ENCODE data around the gene TINCR.

Gene TINCR

DNA sequence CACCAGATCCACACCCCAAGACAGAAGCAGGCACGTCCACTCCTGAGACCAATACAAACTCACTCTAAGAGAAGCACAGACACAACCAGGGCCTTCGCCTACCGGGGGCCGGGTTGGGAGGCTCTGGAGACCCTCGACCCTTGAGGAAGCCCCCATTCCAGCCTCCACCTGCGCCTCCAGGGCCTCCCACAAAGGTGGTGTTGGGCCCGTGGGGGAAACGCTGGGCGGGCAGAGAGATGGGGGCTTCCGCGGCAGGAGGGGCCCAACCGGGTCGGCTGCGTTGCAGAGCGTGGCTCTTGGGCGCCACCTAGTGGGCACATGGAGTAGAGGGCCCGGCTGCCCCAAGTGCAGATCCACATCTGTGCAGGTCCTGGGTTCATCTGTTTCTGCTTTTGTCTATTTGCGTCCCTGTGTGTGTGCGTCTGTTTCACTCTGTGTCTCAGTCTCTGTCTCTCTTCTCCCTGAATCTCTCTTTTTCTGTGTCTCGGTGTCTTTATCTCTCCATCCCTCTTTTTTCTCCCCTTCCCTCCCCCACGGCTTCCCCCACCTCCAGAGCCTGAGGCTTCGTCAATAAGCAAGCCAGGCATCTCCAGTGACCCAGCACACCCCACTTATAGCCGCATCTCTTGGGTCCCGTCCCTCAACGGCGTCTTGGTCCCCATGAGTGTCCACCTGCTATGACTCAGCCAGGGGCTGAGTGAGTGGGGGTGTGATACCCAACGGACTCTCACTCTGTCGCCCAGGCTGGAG, 10.5 kb upstream of the TINCR start:
- peaks cover 12% of the 10 kb centered on the region for H3K4me1 Mint-ChIP-seq
- H3K27me3 Mint-ChIP-seq, result no peaks in the 10 kb centered on the region
- no peaks in the 10 kb centered on the region for H3K9me3 Mint-ChIP-seq
- DNase-seq, result peak; percentile 68 to 73
- H3K4me3 Mint-ChIP-seq, result peak overlapping the region in 1 of 2 donors; percentile 9
- peak overlapping the region in 1 of 2 donors; percentile 37 for H3K27ac Mint-ChIP-seq
- peak; percentile 93 for ATAC-seq

DNA sequence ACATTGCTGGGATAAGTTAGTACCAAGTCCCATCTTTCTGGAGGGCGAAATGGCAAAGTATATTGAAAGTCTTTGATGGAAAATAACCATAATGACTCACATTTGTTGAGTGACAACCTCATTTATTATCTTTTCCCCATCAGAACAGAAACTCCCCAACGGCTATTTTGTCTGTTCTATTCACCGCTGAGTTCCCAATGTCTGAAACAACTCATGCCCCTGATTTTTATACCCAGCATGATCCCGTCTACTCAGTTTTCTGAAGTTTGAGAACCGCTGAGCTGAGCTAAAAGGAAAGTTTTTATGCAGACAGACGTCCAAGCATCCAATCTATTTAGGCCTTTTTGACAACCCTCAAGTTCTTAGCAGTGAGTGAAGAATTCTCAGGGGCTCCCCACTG, 7.8 kb upstream of the TINCR start:
- no peak for DNase-seq
- H3K4me3 Mint-ChIP-seq, result no peak overlapping the region
- H3K27me3 Mint-ChIP-seq, result no peaks in the 10 kb centered on the region
- H3K9me3 Mint-ChIP-seq, result no peaks in the 10 kb centered on the region
- no peak overlapping the region for H3K27ac Mint-ChIP-seq
- H3K4me1 Mint-ChIP-seq, result peaks cover 12% of the 10 kb centered on the region
- ATAC-seq, result no peak

DNA sequence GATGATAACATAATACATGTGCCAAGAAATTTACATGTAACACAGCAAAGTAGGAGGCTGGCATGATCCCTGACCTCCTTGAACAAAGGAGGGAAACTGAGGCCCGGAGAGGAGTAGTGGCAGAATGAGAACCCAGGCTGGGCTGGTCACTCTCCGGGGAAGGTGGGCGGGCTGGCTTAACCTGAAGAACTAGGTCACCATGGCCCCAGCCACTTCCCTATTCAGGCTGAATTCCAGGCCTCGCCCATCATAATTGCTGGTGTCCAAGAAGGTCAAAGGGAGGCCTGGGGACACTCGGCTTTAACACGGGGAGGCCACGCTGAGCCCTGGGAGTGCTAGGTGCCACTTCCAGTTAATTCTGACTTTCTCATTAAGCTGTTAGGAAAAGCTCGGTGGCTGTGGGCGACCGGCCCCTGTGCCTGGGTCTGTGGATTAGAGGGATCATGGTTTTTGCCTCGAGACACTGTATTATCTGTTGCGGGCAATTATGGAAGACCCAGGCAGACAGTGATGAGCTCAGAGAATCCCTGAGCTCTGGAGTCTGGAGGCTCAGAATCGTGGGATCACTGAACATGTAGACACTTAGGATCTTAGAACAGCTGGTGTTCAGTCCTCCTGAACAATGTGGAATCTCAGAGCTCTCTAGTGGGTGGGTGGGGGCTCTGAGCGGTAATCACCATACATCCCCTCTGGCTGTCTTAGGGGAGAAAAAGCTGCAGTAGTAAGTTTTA, 5.0 kb upstream of the TINCR start:
- Mint-ChIP-seq H3K27me3 (peaks cover 8% of the 10 kb centered on the region), H3K4me3 (no peak overlapping the region), H3K4me1 (peaks cover 2% of the 10 kb centered on the region), H3K27ac (no peak overlapping the region), H3K9me3 (no peaks in the 10 kb centered on the region)
- no peak for ATAC-seq
- no peak for DNase-seq

DNA sequence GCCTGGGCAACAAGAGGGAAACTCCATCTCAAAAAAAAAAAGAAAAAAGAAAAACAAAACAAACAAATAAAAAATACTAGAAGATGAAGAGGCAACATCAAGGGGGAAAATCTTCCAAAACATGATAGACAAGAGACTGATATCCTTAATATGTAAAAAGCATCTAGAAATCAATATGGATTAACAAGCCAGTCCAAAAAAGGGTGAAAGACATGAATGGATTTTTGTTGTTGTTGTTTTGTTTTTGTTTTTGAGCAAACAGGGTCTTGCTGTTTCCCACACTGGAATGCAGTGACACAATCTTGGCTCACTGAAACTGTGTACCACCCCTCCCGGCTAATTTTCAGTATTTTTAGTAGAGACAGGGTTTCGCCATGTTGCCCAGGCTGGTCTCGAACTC, 4.0 kb upstream of the TINCR start:
- DNase-seq (no peak), ATAC-seq (no peak)
- Mint-ChIP-seq H3K4me3 (no peak overlapping the region), H3K27ac (no peak overlapping the region), H3K9me3 (no peaks in the 10 kb centered on the region), H3K27me3 (peaks cover 8% of the 10 kb centered on the region), H3K4me1 (no peaks in the 10 kb centered on the region)

DNA sequence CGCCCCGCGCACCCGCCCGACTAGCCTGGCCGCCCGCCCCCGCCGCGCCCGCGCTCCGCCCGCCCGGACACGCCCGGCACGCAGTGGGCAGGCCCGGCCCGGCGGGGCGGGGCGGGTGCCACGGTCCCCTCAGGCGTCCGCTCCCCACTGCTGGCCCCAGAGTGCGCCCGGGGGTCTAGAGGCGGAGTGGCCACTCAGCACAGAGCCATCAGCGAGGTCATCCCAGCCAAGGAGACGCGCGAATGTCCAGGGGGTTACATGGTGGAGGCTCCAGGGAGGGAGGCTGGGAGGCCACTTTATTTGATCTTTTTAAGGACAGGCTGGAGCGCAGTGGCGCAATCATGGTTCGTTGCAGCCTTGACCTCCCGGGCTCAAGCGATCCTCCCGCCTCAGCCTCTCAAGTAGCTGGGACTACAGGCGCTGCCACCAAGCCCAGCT, 236 bp upstream of the TINCR start:
- ATAC-seq, result peak; percentile 45
- no peaks in the 10 kb centered on the region for H3K4me1 Mint-ChIP-seq

DNA sequence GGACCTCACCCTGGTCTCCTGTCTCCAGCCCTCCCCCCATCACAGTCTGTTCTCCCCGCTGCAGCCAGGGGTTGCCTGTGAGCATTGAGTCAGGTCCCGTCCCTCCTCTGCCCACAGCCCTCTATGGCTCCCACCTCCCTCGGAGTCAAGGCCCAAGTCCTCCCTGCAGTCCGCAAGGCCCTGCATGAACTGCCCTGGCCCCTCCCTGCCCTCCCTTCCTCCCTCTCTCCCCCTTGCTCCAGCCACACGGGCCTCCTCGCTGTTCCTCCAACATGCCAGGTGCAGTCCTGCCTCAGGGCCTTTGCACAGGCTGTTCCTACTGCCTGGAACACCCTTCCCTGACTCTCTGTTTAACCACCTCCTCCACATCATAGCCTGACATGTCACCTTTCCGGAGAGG, 2.8 kb downstream of the TINCR start:
- H3K9me3 Mint-ChIP-seq, result peaks cover 6 to 8% of the 10 kb centered on the region in 2 donors

More for the DNA sequence above, 236 bp upstream of the TINCR start:
- no peak for DNase-seq
- no peaks in the 10 kb centered on the region for H3K9me3 Mint-ChIP-seq
- no peak overlapping the region for H3K4me3 Mint-ChIP-seq
- peaks cover 13% of the 10 kb centered on the region for H3K27me3 Mint-ChIP-seq
- H3K27ac Mint-ChIP-seq, result no peak overlapping the region

DNA sequence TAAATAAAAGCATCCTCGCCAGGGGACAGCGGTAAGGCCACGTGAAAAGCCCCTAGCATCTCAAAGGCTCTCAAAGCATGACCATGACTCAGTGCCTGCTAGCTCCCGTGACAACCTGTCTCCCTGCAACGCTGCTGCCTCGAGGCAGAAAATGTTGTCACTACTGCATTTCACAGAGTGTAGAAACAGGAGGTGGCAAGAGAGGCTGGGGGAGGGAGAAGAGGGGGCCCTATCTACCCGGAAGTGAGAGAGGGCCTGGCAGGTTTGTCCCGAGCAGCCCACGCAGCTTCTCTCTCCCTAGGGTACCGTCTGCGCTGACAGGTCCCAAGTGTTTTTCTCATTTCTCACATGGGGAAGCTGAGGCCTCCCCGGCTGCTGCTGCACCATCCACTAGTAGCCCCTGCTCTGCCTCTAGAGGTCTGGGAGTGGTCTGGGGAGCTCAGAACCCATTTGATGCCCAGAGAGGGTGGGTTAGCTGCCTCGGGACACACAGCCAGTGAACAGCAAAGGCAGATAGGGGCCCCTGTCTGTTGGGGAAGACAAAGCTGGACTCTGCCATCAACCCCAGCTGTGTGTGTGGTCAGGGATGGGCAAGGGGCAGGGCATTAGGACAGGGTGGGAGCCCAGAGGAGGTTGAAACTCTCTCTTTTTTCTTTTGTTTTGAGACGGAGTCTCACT, 3.7 kb downstream of the TINCR start:
- H3K4me3 Mint-ChIP-seq, result no peak overlapping the region
- DNase-seq (no peak), ATAC-seq (no peak)
- no peaks in the 10 kb centered on the region for H3K4me1 Mint-ChIP-seq
- no peak overlapping the region for H3K27ac Mint-ChIP-seq
- peaks cover 6 to 8% of the 10 kb centered on the region in 2 donors for H3K9me3 Mint-ChIP-seq
- peaks cover 39% of the 10 kb centered on the region for H3K27me3 Mint-ChIP-seq

More for the DNA sequence above, 2.8 kb downstream of the TINCR start:
- no peak overlapping the region for H3K27ac Mint-ChIP-seq
- H3K4me1 Mint-ChIP-seq, result no peaks in the 10 kb centered on the region
- H3K27me3 Mint-ChIP-seq, result peaks cover 42% of the 10 kb centered on the region
- no peak for ATAC-seq
- no peak overlapping the region for H3K4me3 Mint-ChIP-seq
- no peak for DNase-seq

DNA sequence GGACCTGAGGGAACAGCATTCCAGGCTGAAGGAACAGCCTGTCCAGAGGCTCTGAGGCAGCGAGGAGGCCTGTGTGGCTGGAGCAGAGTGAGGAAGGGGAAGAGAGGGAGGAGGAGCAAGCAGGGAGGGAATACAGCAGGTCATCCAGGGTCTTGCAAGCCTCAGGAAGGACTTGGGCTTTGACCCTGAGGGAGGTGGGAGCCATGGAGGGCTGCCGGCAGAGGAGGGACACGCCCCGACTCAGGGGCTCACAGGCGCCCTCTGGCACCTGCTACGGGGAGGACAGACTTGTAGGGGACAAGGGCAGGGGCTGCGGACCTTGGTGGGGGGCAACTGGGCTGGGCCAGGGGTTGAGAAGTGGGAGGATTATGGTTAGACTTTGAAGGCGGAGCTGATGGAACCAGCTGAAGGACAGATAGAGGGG, 4.7 kb downstream of the TINCR start:
- Mint-ChIP-seq H3K4me1 (no peaks in the 10 kb centered on the region), H3K4me3 (no peak overlapping the region), H3K9me3 (peaks cover 6 to 8% of the 10 kb centered on the region in 2 donors), H3K27me3 (peaks cover 42% of the 10 kb centered on the region), H3K27ac (no peak overlapping the region)
- ATAC-seq (no peak), DNase-seq (no peak)

DNA sequence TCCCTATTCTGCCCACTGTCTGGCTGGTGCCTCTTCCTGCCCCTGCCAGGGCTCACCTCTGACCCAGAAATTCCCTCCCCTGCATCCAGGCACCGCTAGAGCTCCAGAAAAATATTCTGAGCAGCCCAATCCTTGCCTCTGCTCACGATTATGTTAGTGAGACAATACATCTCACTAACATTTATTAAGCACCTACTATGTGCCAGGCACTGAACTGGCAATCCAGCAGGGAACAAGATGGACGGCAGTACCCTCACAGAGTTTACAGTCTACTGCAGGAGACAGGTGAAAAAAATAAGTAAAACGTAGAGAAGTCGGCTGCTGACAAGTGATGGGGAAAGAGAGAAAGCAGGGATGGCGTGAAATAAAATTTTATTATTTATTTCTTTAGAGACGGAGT, 5.5 kb downstream of the TINCR start:
- peaks cover 6 to 8% of the 10 kb centered on the region in 2 donors for H3K9me3 Mint-ChIP-seq
- H3K4me3 Mint-ChIP-seq, result no peak overlapping the region
- H3K4me1 Mint-ChIP-seq, result no peaks in the 10 kb centered on the region
- H3K27me3 Mint-ChIP-seq, result peaks cover 42% of the 10 kb centered on the region
- DNase-seq (no peak), ATAC-seq (no peak)
- no peak overlapping the region for H3K27ac Mint-ChIP-seq

DNA sequence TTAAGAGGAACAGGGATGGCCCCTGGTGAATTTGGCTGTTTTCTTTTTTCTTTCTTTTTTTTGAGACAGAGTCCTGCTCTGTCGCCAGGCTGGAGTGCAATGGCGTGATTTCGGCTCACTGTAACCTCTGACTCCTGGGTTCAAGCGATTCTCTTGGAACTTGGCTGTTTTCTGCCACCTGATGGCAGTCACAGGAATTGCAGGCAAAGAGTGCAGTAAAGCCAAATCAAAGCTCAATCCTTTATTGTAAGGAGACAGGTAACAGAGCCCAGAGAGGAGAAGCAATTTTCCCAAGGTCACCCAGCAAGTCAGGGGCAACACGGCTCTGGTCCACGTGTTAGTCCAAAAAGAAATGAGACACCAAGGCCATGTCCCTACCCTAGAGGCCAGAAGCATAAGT, 6.2 kb downstream of the TINCR start:
- Mint-ChIP-seq H3K27me3 (peaks cover 48% of the 10 kb centered on the region), H3K4me1 (no peaks in the 10 kb centered on the region), H3K27ac (no peak overlapping the region), H3K9me3 (peaks cover 6 to 8% of the 10 kb centered on the region in 2 donors), H3K4me3 (no peak overlapping the region)
- DNase-seq, result no peak
- ATAC-seq, result no peak

DNA sequence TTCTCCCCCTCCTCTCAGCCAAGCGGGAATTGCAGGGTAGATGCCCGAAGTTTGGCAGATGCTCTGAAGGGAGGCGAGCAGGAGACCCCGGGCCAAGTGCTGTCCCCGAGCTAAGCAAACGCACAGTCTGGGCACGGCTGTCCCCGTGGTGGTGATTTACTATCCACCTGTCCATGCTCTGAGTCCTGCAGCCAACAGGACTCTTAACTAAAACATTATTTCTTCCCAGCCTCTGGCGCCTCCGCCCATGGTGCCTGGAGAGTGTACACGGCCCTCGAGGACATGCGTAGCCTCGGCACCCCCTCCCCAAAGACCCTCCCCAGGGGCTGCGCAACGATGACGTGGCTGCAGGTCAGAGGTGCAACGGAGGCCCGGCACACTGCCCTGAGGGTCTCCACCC, 7.6 kb downstream of the TINCR start:
- no peak for ATAC-seq
- peaks cover 6 to 8% of the 10 kb centered on the region in 2 donors for H3K9me3 Mint-ChIP-seq
- H3K4me3 Mint-ChIP-seq, result no peak overlapping the region
- H3K27me3 Mint-ChIP-seq, result peaks cover 50% of the 10 kb centered on the region
- no peak for DNase-seq
- peak overlapping the region in 1 of 2 donors; percentile 5 for H3K27ac Mint-ChIP-seq
- no peaks in the 10 kb centered on the region for H3K4me1 Mint-ChIP-seq

DNA sequence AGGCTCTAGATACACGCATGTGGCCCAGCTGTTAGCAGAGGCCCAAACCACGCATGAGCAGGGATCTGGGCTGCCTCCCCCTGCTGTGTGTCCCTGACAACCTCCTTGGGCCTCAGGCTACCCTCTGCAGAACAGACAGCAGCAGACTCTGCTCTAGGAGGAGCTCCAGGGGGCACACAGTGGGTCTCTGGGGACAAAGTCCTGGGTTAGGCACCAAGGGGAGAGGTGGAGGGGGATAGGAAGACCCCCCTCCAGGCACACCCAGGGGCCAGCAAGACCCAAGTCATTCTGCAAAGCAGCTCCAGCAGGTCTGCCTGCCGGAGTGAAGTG, 8.0 kb downstream of the TINCR start:
- Mint-ChIP-seq H3K4me3 (no peak overlapping the region), H3K4me1 (no peaks in the 10 kb centered on the region), H3K27me3 (peaks cover 50% of the 10 kb centered on the region), H3K9me3 (peaks cover 6 to 8% of the 10 kb centered on the region in 2 donors), H3K27ac (no peak overlapping the region)
- DNase-seq (no peak), ATAC-seq (no peak)

DNA sequence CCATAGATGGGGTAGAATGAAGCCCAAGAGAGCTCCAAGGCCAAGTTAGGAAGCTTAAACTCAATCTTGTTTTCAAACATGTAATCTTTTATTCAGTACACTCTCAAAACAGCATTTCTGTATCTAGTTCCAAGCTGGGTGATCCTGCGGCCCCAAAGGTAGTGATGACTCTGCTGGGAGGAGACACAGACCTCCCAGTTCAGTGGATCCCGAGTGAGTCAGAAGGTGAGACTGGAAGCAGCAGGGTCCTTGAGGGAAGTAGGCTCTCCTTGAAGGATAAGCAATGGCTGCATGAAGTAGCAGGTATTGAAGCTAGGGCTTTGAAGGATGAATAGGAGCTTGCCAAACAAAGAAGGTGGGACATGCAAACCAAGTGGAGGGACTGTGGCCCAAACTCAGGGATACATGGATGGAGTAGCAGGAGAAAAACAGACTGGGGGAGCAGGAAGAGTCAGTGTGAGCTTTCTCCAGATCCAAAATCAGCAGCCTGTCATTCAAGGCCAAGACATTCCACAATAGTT, 9.6 kb downstream of the TINCR start:
- Mint-ChIP-seq H3K9me3 (peaks cover 6 to 8% of the 10 kb centered on the region in 2 donors), H3K27ac (peak overlapping the region in 1 of 2 donors; percentile 2), H3K4me3 (no peak overlapping the region), H3K27me3 (peaks cover 47% of the 10 kb centered on the region), H3K4me1 (no peaks in the 10 kb centered on the region)
- ATAC-seq, result no peak
- no peak for DNase-seq

DNA sequence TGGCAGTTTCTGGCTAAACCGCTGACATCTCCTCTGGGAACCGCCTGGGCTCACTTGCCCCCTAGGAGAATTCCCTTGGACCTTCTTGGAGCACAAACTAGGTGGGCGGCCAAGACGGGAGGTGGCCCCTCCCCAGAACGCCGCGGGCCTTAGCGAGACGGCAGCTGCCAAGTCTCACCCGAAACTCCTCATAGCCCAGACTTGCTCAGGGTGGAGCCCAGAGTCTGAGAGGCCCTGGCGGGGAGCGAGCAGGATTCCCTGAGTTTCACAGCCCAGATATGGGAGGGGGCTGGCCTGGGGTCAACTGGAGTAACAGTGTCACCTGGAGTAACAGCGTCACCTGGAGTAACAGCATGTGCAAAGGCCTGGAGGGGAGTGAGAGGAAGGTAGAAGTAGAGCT, 10.1 kb downstream of the TINCR start:
- DNase-seq, result no peak
- no peak overlapping the region for H3K27ac Mint-ChIP-seq
- peaks cover 6 to 8% of the 10 kb centered on the region in 2 donors for H3K9me3 Mint-ChIP-seq

DNA sequence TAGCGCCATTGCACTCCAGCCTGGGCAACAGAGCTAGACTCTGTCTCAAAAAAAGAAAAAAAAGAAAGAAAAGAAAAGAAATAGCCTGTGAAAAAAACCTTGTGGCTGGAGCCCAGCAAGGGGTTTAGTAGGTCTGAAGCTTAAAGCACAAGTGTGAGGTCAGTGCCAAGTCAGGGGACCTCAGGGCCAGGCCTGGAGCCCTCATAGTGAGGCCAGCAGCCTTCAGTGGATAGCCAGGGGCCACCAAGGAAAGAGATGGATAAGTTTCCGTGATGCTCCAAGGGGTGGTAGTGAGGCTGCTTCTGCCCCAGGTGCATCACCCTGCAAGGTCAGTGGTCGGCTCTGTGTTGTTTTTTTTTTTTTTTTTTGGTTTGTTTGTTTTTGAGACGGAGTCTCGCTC, 12.9 kb downstream of the TINCR start:
- Mint-ChIP-seq H3K4me1 (no peaks in the 10 kb centered on the region), H3K4me3 (no peak overlapping the region), H3K27ac (peak overlapping the region in 1 of 2 donors; percentile 35), H3K9me3 (no peaks in the 10 kb centered on the region), H3K27me3 (peaks cover 22% of the 10 kb centered on the region)
- DNase-seq, result no peak
- no peak for ATAC-seq

More for the DNA sequence above, 10.1 kb downstream of the TINCR start:
- ATAC-seq, result no peak
- peaks cover 42% of the 10 kb centered on the region for H3K27me3 Mint-ChIP-seq
- no peak overlapping the region for H3K4me3 Mint-ChIP-seq
- H3K4me1 Mint-ChIP-seq, result no peaks in the 10 kb centered on the region

DNA sequence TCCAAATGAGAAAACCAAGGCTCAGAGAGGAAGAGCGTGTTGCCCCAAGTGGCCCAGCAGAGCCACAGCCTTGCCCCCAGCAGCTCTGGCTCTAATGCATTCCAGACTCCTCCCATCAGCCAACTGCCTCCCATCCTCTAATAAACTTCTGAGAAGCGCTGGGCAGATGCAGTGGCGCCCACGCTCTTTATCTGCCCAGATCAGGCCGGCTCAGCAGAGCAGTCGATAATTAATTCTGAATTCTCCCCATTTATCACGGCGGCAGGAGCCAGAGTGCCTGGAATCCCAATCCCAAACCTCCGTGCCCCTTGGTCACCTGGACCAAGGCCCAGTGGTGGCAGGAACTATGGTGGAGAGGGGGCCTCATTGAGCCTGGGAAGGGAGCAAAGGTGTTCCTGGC, 13.9 kb downstream of the TINCR start:
- ATAC-seq, result no peak

More for the DNA sequence above, 13.9 kb downstream of the TINCR start:
- Mint-ChIP-seq H3K4me3 (no peak overlapping the region), H3K4me1 (no peaks in the 10 kb centered on the region), H3K9me3 (no peaks in the 10 kb centered on the region), H3K27me3 (peaks cover 31% of the 10 kb centered on the region), H3K27ac (no peak overlapping the region)
- DNase-seq, result no peak

Measured in stimulated activated naive CD8-positive, alpha-beta T cell treated with anti-CD3 and anti-CD28 coated beads, Interleukin-15, amount 100 ng/mL, for 72 hours (primary cell).